GM12875 (cell line): ENCODE measurements around the gene PTPRG.

Experiments used
- H3K4me3 ChIP-seq: one replicate; pipeline ENCODE4 v1.5.1; 2011; ENCODE audit warnings: low read depth, low read length, control low read depth
- CTCF ChIP-seq: IDR thresholded peaks from 2 replicates; pipeline ENCODE4 v1.5.1; 2011; ENCODE audit warnings: low read depth, mild to moderate bottlenecking, control low read depth, inconsistent platforms, low read length, moderate library complexity, borderline replicate concordance; ENCODE audit not compliant: insufficient read depth

PTPRG gene

GRCh38 chr3:62127116-62127515 is 565.7 kb downstream of the PTPRG start:
- no peak overlapping the region for H3K4me3 ChIP-seq
- no peak for TF ChIP-seq CTCF

- TF ChIP-seq CTCF, result no peak
- no peak overlapping the region for H3K4me3 ChIP-seq
These were observed 566.7 kb downstream of the PTPRG start for GRCh38 chr3:62128051-62128450.

- no peak overlapping the region for H3K4me3 ChIP-seq
- TF ChIP-seq CTCF, result no peak
These were observed 567.3 kb downstream of the PTPRG start for GRCh38 chr3:62128681-62129080.

- no peak for TF ChIP-seq CTCF
These were observed 569.7 kb downstream of the PTPRG start for GRCh38 chr3:62131050-62131449.

GRCh38 chr3:62131620-62132019 is 570.2 kb downstream of the PTPRG start:
- 0 out of 2 replicates have a peak, but pooled peaks have one; percentile 5 for TF ChIP-seq CTCF
- H3K4me3 ChIP-seq, result no peak overlapping the region

More at GRCh38 chr3:62131050-62131449, 569.7 kb downstream of the PTPRG start:
- H3K4me3 ChIP-seq, result no peak overlapping the region

GRCh38 chr3:62132027-62132602 is 570.7 kb downstream of the PTPRG start:
- no peak for TF ChIP-seq CTCF
- H3K4me3 ChIP-seq, result no peak overlapping the region

- no peak overlapping the region for H3K4me3 ChIP-seq
- no peak for TF ChIP-seq CTCF
These were observed 571.6 kb downstream of the PTPRG start for GRCh38 chr3:62133015-62133414.
